Mesenchymal stem cell (in vitro differentiated cells and primary cell): ENCODE data around the gene NAALADL2.

ENCODE experiments used
- DNase-seq: peaks from one replicate; pipeline ENCODE4 v3.0.0-alpha.2; 2013
- H2AFZ ChIP-seq: one replicate; pipeline ENCODE4 v1.6.1; 2013; ENCODE audit warnings: low read depth, mild to moderate bottlenecking, control low read depth, inconsistent platforms, low read length, moderate library complexity
- H2AK5ac ChIP-seq: 2 replicates; pipeline ENCODE4 v1.6.1; 2013; ENCODE audit warnings: low read length, moderate library complexity, mild to moderate bottlenecking, inconsistent platforms; ENCODE audit not compliant: severe bottlenecking
- H2BK120ac ChIP-seq: one replicate; pipeline ENCODE4 v1.6.1; 2013; ENCODE audit warnings: low read depth, mild to moderate bottlenecking, inconsistent platforms, low read length, moderate library complexity
- H2BK12ac ChIP-seq, 2 experiments: one replicate each; pipeline ENCODE4 v1.6.1; 2013; ENCODE audit warnings: inconsistent platforms in 2 of 2, low read length in 2 of 2, mild to moderate bottlenecking in 2 of 2, moderate library complexity in 2 of 2, control low read depth in 1 of 2
- H2BK15ac ChIP-seq: one replicate; pipeline ENCODE4 v1.6.1; 2013; ENCODE audit warnings: mild to moderate bottlenecking, low read depth, inconsistent platforms; ENCODE audit not compliant: poor library complexity, severe bottlenecking
- H2BK5ac ChIP-seq: 2 replicates; pipeline ENCODE4 v1.6.1; 2013; ENCODE audit warnings: low read depth, mild to moderate bottlenecking, low read length, control low read depth, inconsistent platforms; ENCODE audit not compliant: poor library complexity, severe bottlenecking
- H3K14ac ChIP-seq, 2 experiments: one replicate each; pipeline ENCODE4 v1.6.1; 2013; ENCODE audit warnings: inconsistent platforms in 2 of 2, low read length in 2 of 2, control low read depth in 1 of 2, mild to moderate bottlenecking in 1 of 2, moderate library complexity in 1 of 2
- H3K18ac ChIP-seq, 2 experiments: one replicate each; pipeline ENCODE4 v1.6.1; 2013; ENCODE audit warnings: inconsistent platforms in 2 of 2, low read length in 2 of 2, control low read depth in 1 of 2, low read depth in 1 of 2, mild to moderate bottlenecking in 1 of 2
- H3K23ac ChIP-seq, 2 experiments: one replicate each; pipeline ENCODE4 v1.6.1; 2013; ENCODE audit warnings: inconsistent platforms in 2 of 2, low read length in 2 of 2, mild to moderate bottlenecking in 2 of 2, moderate library complexity in 2 of 2, control low read depth in 1 of 2
- H3K27ac ChIP-seq: 2 replicates; pipeline ENCODE4 v1.5.1; 2013; ENCODE audit warnings: mild to moderate bottlenecking, moderate library complexity, low read length, control low read depth, inconsistent platforms; ENCODE audit not compliant: poor library complexity, severe bottlenecking
- H3K27me3 ChIP-seq, 2 experiments: 2 replicates each; pipeline versions ENCODE4 v1.6.1 to v1.7.0; 2013; ENCODE audit warnings: low read length in 2 of 2, mild to moderate bottlenecking in 2 of 2, moderate library complexity in 2 of 2, control low read depth in 1 of 2, inconsistent platforms in 1 of 2; ENCODE audit not compliant: control insufficient read depth in 1 of 2, insufficient read depth in 1 of 2
- H3K36me3 ChIP-seq, 2 experiments: 2 replicates each; pipeline versions ENCODE4 v1.6.1 to v1.7.0; 2013; ENCODE audit warnings: low read length in 2 of 2, control low read depth in 1 of 2, inconsistent platforms in 1 of 2, low read depth in 1 of 2, mild to moderate bottlenecking in 1 of 2; ENCODE audit not compliant: insufficient read depth in 2 of 2, control insufficient read depth in 1 of 2
- H3K4ac ChIP-seq, 2 experiments: one replicate each; pipeline ENCODE4 v1.6.1; 2013; ENCODE audit warnings: inconsistent platforms in 2 of 2, low read length in 2 of 2, mild to moderate bottlenecking in 2 of 2, moderate library complexity in 2 of 2, control low read depth in 1 of 2, low read depth in 1 of 2
- H3K4me1 ChIP-seq: 2 replicates; pipeline ENCODE4 v1.6.1; 2013; ENCODE audit warnings: low read depth, low read length, control low read depth; ENCODE audit not compliant: control insufficient read depth, insufficient read depth
- H3K4me2 ChIP-seq: 2 replicates; pipeline ENCODE4 v1.6.1; 2013; ENCODE audit warnings: low read length, mild to moderate bottlenecking, inconsistent platforms; ENCODE audit not compliant: poor library complexity, severe bottlenecking
- H3K4me3 ChIP-seq, 2 experiments: 2 replicates each; pipeline versions ENCODE4 v1.5.1 to v1.7.0; 2013; ENCODE audit warnings: low read length in 2 of 2, mild to moderate bottlenecking in 2 of 2, control low read depth in 1 of 2, low read depth in 1 of 2; ENCODE audit not compliant: insufficient read depth in 1 of 2
- H3K79me1 ChIP-seq: replicated peaks from 2 replicates; pipeline ENCODE4 v1.6.1; 2013; ENCODE audit warnings: mild to moderate bottlenecking, control low read depth, low read length, inconsistent platforms; ENCODE audit not compliant: poor library complexity, severe bottlenecking
- H3K9ac ChIP-seq: 2 replicates; pipeline ENCODE4 v1.7.0; 2013; ENCODE audit warnings: mild to moderate bottlenecking, low read length, moderate library complexity
- H3K9me3 ChIP-seq: 2 replicates; pipeline ENCODE4 v1.7.0; 2013; ENCODE audit warnings: mild to moderate bottlenecking, low read length; ENCODE audit not compliant: control insufficient read depth
- H4K8ac ChIP-seq: one replicate; pipeline ENCODE4 v1.6.1; 2013; ENCODE audit warnings: inconsistent platforms, mild to moderate bottlenecking, low read length, moderate library complexity
- H4K91ac ChIP-seq: one replicate; pipeline ENCODE4 v1.6.1; 2013; ENCODE audit warnings: mild to moderate bottlenecking, low read length, inconsistent platforms
- WGBS: methylation state at CpG from one replicate; pipeline ENCODE4 v1.1.7; 2013; ENCODE audit warnings: mixed read lengths; 5-methylcytosine and 5-hydroxymethylcytosine counted together

NAALADL2 gene

DNA sequence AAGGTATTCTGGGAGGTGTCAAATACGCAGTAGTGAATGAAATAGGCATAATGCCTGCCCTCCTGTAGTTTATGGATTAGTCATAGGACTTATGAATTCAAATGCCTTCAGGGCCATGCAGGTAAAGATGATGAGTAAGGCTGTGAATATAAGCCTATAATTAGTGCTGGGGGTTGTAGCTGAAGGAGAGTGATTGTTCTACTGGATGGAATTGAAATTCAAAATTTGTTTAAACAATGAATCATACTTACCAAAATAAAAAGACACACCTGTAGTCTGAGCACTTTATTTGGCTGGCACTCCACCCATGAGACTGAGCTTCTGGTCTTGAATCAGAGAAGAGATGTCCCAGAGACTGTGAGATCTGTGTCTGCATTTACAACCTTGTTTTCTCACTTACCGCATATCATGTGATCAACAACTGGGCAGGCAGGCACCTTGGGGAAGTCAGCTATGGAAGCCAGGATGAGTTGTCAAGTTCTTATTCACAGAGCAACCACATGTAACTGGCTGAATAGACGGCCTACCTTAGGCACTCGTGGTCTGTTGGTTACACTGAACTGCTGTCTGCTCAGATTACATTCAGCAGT is 291.8 kb downstream of the NAALADL2 start:
- H3K36me3 ChIP-seq, result no peaks in the 10 kb centered on the region
- no peak overlapping the region for H2BK15ac ChIP-seq
- H3K27me3 ChIP-seq, result no peaks in the 10 kb centered on the region
- H3K9ac ChIP-seq, result no peak overlapping the region
- no peak overlapping the region for H4K8ac ChIP-seq
- no peak overlapping the region for H3K4me3 ChIP-seq
- no peaks in the 10 kb centered on the region for H3K4me1 ChIP-seq
- H3K4me2 ChIP-seq, result no peak overlapping the region
- no peak overlapping the region for H2AFZ ChIP-seq
- no peak for DNase-seq
- H2BK120ac ChIP-seq, result no peak overlapping the region
- no peak overlapping the region for H3K18ac ChIP-seq
- no peak overlapping the region for H2BK12ac ChIP-seq
- H3K79me1 ChIP-seq, result no peaks in the 10 kb centered on the region
- 84% methylated on average over 3 of the region's 4 CpGs for WGBS
- H3K14ac ChIP-seq, result no peak overlapping the region
- H4K91ac ChIP-seq, result no peak overlapping the region
- H3K23ac ChIP-seq, result no peak overlapping the region
- no peak overlapping the region for H2BK5ac ChIP-seq
- H3K4ac ChIP-seq, result no peak overlapping the region
- H3K27ac ChIP-seq, result no peak overlapping the region
- no peaks in the 10 kb centered on the region for H3K9me3 ChIP-seq
- H2AK5ac ChIP-seq, result no peak overlapping the region

DNA sequence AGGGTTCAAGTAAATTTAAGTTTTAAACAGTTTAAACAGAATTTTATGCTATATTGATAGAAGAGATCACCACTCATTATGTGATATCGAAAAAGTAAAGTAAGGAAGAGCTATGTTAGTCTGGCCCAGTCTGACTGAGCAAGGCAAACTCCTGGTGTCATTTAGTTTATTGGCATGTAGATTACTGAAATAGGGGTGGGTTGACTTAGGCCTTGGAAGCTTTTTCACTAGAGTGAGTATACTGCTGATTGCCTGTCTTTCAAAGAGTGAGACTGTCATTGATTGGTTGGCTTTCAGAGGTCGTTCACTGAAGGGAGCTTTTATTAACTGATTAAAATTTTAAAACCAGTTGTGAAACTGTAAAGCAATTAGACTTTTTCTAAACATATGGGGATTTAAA is 294.5 kb downstream of the NAALADL2 start:
- no peak overlapping the region for H3K4me2 ChIP-seq

GRCh38 chr3:175155172-175155571 is 296.0 kb downstream of the NAALADL2 start:
- Histone ChIP-seq H3K4ac (no peak overlapping the region), H3K36me3 (no peaks in the 10 kb centered on the region), H2BK15ac (no peak overlapping the region), H3K23ac (no peak overlapping the region), H3K14ac (no peak overlapping the region), H4K91ac (no peak overlapping the region), H3K4me1 (no peaks in the 10 kb centered on the region), H2AK5ac (no peak overlapping the region), H4K8ac (no peak overlapping the region), H3K9me3 (no peaks in the 10 kb centered on the region), H2BK120ac (no peak overlapping the region), H3K4me2 (no peak overlapping the region), H3K27me3 (no peaks in the 10 kb centered on the region), H3K4me3 (no peak overlapping the region), H3K27ac (no peak overlapping the region), H3K79me1 (no peaks in the 10 kb centered on the region), H2BK12ac (no peak overlapping the region), H2BK5ac (no peak overlapping the region), H2AFZ (no peak overlapping the region), H3K18ac (no peak overlapping the region), H3K9ac (no peak overlapping the region)
- no peak for DNase-seq
- WGBS, result 88% methylated on average over 1 of the region's 2 CpGs

More for the DNA sequence above, 294.5 kb downstream of the NAALADL2 start:
- H2BK12ac ChIP-seq, result no peak overlapping the region
- H4K8ac ChIP-seq, result no peak overlapping the region
- no peaks in the 10 kb centered on the region for H3K36me3 ChIP-seq
- no peaks in the 10 kb centered on the region for H3K9me3 ChIP-seq
- no peak overlapping the region for H3K18ac ChIP-seq
- no peak overlapping the region for H3K4me3 ChIP-seq
- no peaks in the 10 kb centered on the region for H3K27me3 ChIP-seq
- H2BK5ac ChIP-seq, result no peak overlapping the region
- H2BK120ac ChIP-seq, result no peak overlapping the region
- no peak overlapping the region for H2AK5ac ChIP-seq
- H3K27ac ChIP-seq, result no peak overlapping the region
- H3K79me1 ChIP-seq, result no peaks in the 10 kb centered on the region
- H3K14ac ChIP-seq, result no peak overlapping the region
- H3K4ac ChIP-seq, result no peak overlapping the region
- no peak overlapping the region for H3K9ac ChIP-seq
- no peaks in the 10 kb centered on the region for H3K4me1 ChIP-seq
- 98% methylated on average over 2 of the region's 2 CpGs for WGBS
- H2AFZ ChIP-seq, result no peak overlapping the region
- no peak overlapping the region for H3K23ac ChIP-seq
- no peak overlapping the region for H4K91ac ChIP-seq
- DNase-seq, result no peak
- H2BK15ac ChIP-seq, result no peak overlapping the region

DNA sequence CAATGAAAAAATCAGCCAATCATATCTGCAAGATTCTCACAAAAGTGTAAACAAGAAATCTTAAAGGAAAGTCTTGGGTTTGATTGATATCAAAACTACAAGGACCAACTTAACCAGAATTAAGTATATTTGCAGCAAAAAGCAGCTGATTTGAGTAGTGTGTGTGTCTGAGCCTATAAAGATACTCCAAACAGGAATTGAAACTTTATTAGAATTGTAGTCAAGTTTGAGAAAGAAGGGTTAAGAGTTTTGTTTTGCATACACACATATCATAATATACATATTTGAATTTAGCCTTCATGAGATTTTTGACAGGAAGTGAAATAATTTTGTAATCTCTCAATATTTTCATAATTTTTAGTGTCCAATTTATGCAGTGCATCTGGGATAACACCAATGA is 300.1 kb downstream of the NAALADL2 start:
- no peak overlapping the region for H3K4ac ChIP-seq
- no peak overlapping the region for H3K14ac ChIP-seq
- H2BK12ac ChIP-seq, result no peak overlapping the region
- H3K9ac ChIP-seq, result no peak overlapping the region
- H2BK5ac ChIP-seq, result no peak overlapping the region
- H3K4me2 ChIP-seq, result no peak overlapping the region
- no peaks in the 10 kb centered on the region for H3K27me3 ChIP-seq
- H4K8ac ChIP-seq, result no peak overlapping the region
- no peak overlapping the region for H4K91ac ChIP-seq
- no peak overlapping the region for H2BK120ac ChIP-seq
- no peaks in the 10 kb centered on the region for H3K79me1 ChIP-seq
- no peak for DNase-seq
- H2AK5ac ChIP-seq, result no peak overlapping the region
- no peak overlapping the region for H2BK15ac ChIP-seq
- H3K36me3 ChIP-seq, result no peaks in the 10 kb centered on the region
- no peak overlapping the region for H3K18ac ChIP-seq
- no peak overlapping the region for H2AFZ ChIP-seq
- H3K4me1 ChIP-seq, result no peaks in the 10 kb centered on the region
- H3K4me3 ChIP-seq, result no peak overlapping the region
- H3K23ac ChIP-seq, result no peak overlapping the region
- H3K9me3 ChIP-seq, result no peaks in the 10 kb centered on the region
- no peak overlapping the region for H3K27ac ChIP-seq
